ENCODE results near the gene MED13L. TPM values are rescaled to one million over a fixed set of nuclear protein-coding genes. Genes with fewer than 3 reads are reported as not detected.
A peak's percentile ranks its signal among the peaks of the same experiment; 100 is the strongest.

The MED13L gene
- total and polyA plus RNA-seq, 12 donors = 9.4 to 76.5 (median 64.2) TPM

DNA sequence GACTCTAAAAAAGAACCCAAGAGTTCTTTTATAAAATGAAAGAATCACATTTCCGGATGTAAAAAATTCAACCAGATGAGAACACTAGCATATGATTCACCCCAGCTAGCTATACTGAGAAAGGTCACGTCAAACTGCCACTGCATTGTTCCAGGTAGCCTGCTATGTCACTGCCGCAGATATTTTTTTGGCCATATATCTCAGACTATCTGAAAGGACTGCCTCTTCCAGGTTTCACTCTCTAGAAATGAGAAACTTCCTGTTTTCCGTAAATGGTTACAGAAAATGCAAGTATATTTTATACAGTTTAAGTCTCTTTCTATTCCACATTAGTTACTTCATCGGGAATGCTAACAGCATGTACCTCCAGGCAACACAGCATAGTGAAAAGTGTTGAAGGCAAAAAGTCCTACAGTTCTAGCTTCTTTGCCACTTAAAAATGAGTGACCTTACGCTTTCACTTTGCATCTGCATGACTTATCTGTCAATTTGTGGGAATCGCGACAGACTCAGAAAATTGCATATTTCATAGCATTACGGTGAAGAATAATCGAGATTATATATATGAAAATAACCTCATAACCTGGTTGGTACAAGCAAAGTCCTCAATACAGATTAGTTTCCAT, 105.2 kb downstream of the MED13L start:
- Histone ChIP-seq H3K36me3 (no peaks in the 10 kb centered on the region), H3K27ac (peak overlapping the region in 2 of 10 donors; percentile 9 to 10), H3K9me3 (no peaks in the 10 kb centered on the region), H3K4me3 (peak overlapping the region in 1 of 10 donors; percentile 22), H3K27me3 (no peaks in the 10 kb centered on the region), H3K4me1 (peaks cover 0 to 70% (median 43%) of the 10 kb centered on the region in 9 donors)
- TF ChIP-seq, protein P1, sequence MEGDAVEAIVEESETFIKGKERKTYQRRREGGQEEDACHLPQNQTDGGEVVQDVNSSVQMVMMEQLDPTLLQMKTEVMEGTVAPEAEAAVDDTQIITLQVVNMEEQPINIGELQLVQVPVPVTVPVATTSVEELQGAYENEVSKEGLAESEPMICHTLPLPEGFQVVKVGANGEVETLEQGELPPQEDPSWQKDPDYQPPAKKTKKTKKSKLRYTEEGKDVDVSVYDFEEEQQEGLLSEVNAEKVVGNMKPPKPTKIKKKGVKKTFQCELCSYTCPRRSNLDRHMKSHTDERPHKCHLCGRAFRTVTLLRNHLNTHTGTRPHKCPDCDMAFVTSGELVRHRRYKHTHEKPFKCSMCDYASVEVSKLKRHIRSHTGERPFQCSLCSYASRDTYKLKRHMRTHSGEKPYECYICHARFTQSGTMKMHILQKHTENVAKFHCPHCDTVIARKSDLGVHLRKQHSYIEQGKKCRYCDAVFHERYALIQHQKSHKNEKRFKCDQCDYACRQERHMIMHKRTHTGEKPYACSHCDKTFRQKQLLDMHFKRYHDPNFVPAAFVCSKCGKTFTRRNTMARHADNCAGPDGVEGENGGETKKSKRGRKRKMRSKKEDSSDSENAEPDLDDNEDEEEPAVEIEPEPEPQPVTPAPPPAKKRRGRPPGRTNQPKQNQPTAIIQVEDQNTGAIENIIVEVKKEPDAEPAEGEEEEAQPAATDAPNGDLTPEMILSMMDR (IDR thresholded peaks at IDR 0.05) = no peak
- intact Hi-C loops (cut with DNase I) = no loop called here
- WGBS, 2 donors = 72 to 76% methylated on average over 10 of the region's 10 CpGs
- no peak for DNase-seq
- peak in 3 of 8 donors; percentile 26 to 56 (median 38) for ATAC-seq

DNA sequence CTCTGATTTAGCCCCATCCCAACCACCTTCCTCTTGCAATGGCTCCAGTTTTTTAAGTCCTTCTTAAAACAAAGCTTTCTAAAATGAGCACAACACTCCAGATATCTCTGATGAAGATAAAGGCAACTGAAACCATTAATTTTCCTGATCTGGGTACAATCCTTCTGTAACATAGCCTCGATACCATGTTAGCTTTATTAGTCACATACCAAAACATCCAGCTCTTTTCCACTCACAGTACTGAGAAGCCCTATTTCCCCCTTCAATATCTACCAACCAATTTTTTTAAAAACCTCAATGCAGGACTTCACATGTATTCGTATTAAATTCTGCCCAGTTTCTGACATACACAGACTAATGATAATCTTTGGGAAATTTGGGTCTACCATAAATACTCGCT, 105.9 kb downstream of the MED13L start:
- Histone ChIP-seq H3K27ac (no peak overlapping the region), H3K36me3 (no peaks in the 10 kb centered on the region), H3K4me3 (no peak overlapping the region), H3K4me1 (peaks cover 0 to 74% (median 43%) of the 10 kb centered on the region in 9 donors), H3K27me3 (no peaks in the 10 kb centered on the region), H3K9me3 (no peaks in the 10 kb centered on the region)
- ATAC-seq (peak in 1 of 8 donors; percentile 26), DNase-seq (no peak)
- intact Hi-C loops (cut with DNase I) = no loop called here
- TF ChIP-seq, protein P1 (IDR thresholded peaks at IDR 0.05) = no peak
- 87% methylated on average over 3 of the region's 3 CpGs for WGBS, 2 donors

DNA sequence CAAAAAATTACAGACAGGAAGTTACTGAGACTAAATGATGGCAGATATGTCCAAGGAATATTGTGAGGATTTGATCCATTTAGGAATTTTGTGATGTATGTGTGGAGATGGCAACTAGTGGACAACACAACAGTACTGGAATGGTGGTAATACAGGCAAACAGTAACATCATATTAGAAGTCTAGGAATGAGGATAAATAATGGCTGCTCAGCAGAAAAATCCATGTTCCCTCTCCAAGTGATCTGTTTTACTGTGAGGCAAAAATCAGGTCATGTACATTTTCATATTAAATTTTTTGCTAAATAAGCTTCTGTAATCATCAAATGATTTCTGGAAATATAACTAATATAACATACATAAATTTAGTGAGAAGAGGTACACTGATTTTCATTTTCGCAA, 108.4 kb downstream of the MED13L start:
- H3K36me3 ChIP-seq = no peaks in the 10 kb centered on the region
- no peaks in the 10 kb centered on the region for H3K27me3 ChIP-seq
- TF ChIP-seq, protein P1 (IDR thresholded peaks at IDR 0.05) = no peak
- H3K4me1 ChIP-seq = peaks cover 4 to 73% (median 45%) of the 10 kb centered on the region in 9 donors
- intact Hi-C loops (cut with DNase I) = no loop called here
- no peak overlapping the region for H3K4me3 ChIP-seq
- DNase-seq (no peak), ATAC-seq (no peak)
- 95 to 99% methylated on average over 1 of the region's 1 CpG for WGBS, 2 donors
- peak overlapping the region in 1 of 10 donors; percentile 17 for H3K27ac ChIP-seq
- H3K9me3 ChIP-seq = no peaks in the 10 kb centered on the region

DNA sequence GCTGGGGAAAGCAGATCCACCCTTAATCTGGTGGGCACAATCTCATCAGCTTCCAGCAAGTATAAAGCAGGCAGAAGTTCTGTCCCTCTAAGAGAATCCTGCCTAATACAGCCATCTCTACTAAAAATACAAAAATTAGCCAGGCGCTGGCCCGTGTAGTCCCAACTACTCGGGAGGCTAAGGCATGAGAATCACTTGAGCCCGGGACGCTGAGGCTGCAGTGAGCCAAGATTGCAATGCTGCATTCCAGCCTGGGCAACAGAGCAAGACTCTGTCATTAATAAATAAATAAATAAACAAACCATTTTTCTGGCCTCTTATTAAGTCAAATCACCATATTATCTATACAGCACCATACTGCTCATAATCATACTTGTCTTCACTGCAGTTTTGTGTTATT, 111.2 kb downstream of the MED13L start:
- WGBS, 2 donors = 67 to 71% methylated on average over 5 of the region's 5 CpGs
- no peak for ATAC-seq

More for the DNA sequence above, 111.2 kb downstream of the MED13L start:
- Histone ChIP-seq H3K36me3 (no peaks in the 10 kb centered on the region), H3K4me1 (peaks cover 5 to 67% (median 43%) of the 10 kb centered on the region in 9 donors), H3K27me3 (no peaks in the 10 kb centered on the region), H3K27ac (no peak overlapping the region), H3K9me3 (no peaks in the 10 kb centered on the region), H3K4me3 (no peak overlapping the region)
- no peak for DNase-seq
- intact Hi-C loops (cut with DNase I) = no loop called here
- TF ChIP-seq, protein P1 (IDR thresholded peaks at IDR 0.05) = no peak

Data from heart right ventricle (tissue), 16 donors.